Activated CD4-positive, alpha-beta T cell treated with anti-CD3 and anti-CD28 coated beads for 1 hour (primary cell): ENCODE measurements around the gene ATP5MG.

ENCODE experiments used
- DNase-seq: peaks from one replicate; pipeline ENCODE4 v3.0.0-alpha.2; 2020

The ATP5MG gene

GRCh38 chr11:118442908-118443589, 41.6 kb downstream of the ATP5MG start:
- no peak for DNase-seq

- no peak for DNase-seq
Measured at GRCh38 chr11:118443590-118444218, 42.3 kb downstream of the ATP5MG start.

- no peak for DNase-seq
Measured at GRCh38 chr11:118447423-118447822, 46.0 kb downstream of the ATP5MG start.

- DNase-seq, result no peak
Measured at GRCh38 chr11:118448294-118448693, 46.9 kb downstream of the ATP5MG start.

- DNase-seq, result no peak
Measured at GRCh38 chr11:118449316-118449918, 48.0 kb downstream of the ATP5MG start.

GRCh38 chr11:118450451-118450850, 49.0 kb downstream of the ATP5MG start:
- DNase-seq, result no peak
